ENCODE data around the gene IL4R. TPM values are rescaled to one million over a fixed set of nuclear protein-coding genes. Genes with fewer than 3 reads are reported as not detected.
A peak's percentile ranks its signal among the peaks of the same experiment; 100 is the strongest.

The IL4R gene
- total RNA-seq, 1 donor from 2014 or later: 12.0 TPM

DNA sequence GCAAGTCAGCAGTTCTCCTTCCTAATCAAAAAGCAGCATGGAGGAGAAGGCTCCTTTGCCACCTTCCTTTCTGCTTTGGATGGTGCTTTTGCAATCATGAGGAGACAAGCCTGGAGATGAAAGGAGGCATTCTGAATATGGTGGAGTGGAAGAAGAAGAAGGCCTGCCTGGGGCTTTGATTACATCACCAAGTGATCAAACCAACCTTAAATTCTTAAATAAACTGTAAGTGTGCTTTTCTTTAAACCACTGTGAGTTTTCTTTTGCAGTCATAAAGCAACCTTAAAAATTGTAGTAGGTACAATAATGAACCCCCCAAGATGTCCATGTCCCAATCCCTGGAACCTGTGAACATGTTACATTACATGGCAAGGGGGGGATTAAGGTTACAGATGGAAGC is 56.5 kb downstream of the IL4R start:
- H3K27ac ChIP-seq (replicated peaks): no peak overlapping the region
- H3K4me3 ChIP-seq: no peak overlapping the region
- H3K36me3 ChIP-seq: no peaks in the 10 kb centered on the region
- intact Hi-C loops (cut with micrococcal nuclease): loop anchor here (10.0 kb wide), 1 partner anchor 196 kb away; no protein-coding TSS in a partner anchor
- TF ChIP-seq, protein P1, sequence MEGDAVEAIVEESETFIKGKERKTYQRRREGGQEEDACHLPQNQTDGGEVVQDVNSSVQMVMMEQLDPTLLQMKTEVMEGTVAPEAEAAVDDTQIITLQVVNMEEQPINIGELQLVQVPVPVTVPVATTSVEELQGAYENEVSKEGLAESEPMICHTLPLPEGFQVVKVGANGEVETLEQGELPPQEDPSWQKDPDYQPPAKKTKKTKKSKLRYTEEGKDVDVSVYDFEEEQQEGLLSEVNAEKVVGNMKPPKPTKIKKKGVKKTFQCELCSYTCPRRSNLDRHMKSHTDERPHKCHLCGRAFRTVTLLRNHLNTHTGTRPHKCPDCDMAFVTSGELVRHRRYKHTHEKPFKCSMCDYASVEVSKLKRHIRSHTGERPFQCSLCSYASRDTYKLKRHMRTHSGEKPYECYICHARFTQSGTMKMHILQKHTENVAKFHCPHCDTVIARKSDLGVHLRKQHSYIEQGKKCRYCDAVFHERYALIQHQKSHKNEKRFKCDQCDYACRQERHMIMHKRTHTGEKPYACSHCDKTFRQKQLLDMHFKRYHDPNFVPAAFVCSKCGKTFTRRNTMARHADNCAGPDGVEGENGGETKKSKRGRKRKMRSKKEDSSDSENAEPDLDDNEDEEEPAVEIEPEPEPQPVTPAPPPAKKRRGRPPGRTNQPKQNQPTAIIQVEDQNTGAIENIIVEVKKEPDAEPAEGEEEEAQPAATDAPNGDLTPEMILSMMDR (IDR thresholded peaks at IDR 0.05; ENCODE audit: borderline replicate concordance): no peak
- DNase-seq: no peak
- no peaks in the 10 kb centered on the region for H3K9me3 ChIP-seq (replicated peaks)
- peaks cover 19% of the 10 kb centered on the region for H3K4me1 ChIP-seq
- no peaks in the 10 kb centered on the region for H3K27me3 ChIP-seq (ENCODE audit: low read depth)

DNA sequence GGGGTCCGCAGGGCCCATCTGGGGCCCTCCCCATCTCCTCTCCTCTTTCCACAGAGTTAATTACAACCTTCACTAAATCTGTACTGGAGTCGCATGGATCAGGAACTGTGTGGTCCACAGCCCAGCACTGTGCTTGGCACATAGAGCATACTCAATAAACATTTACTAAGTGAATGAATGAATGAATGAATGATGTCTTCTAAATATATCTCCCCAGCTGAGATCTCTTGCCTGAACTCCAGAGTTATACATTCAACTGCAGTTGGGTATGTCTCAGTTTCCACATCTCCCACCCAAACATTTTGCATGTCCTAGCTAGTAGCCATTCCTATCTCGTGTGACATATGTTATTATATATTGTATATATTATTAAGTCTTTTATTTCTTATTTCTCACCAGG is 59.5 kb downstream of the IL4R start:
- Histone ChIP-seq H3K9me3 (replicated peaks) (no peaks in the 10 kb centered on the region), H3K27ac (replicated peaks) (no peak overlapping the region), H3K4me3 (no peak overlapping the region), H3K36me3 (no peaks in the 10 kb centered on the region), H3K27me3 (ENCODE audit: low read depth) (peaks cover 5% of the 10 kb centered on the region), H3K4me1 (peaks cover 6% of the 10 kb centered on the region)
- TF ChIP-seq, protein P1 (IDR thresholded peaks at IDR 0.05; ENCODE audit: borderline replicate concordance): no peak
- DNase-seq: no peak
- intact Hi-C loops (cut with micrococcal nuclease): loop anchor here (10.0 kb wide), 1 partner anchor 199 kb away; no protein-coding TSS in a partner anchor

DNA sequence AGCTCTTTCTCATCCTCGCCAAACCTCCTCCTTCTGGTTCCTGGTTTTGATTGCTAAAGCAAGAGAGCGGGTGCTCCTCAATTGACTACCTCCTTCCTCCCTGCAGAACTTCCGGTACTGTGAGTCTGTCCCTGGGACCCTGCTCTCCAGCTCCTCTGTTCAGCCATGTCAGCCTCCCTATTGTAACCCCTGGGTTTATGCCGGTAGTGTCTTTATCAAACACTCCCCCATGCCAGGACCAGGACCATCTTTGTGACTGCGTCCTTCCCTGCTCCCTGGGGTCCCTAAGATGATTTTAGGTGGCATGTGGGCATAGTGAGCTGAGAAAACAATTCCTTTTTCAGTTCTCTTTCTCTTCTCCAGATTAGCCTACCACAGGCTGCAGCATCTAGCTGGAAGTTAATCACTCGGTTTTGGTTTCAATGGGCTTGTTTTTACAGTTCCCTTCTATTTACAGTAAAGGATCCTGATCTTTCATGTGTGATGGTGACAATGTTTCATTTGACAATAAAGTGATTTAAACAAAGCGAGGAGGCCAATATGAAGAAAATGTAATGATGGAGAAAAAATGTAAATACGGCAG is 60.5 kb downstream of the IL4R start:
- Histone ChIP-seq H3K27ac (replicated peaks) (peak overlapping the region; percentile 29), H3K4me1 (peaks cover 6% of the 10 kb centered on the region), H3K9me3 (replicated peaks) (no peaks in the 10 kb centered on the region), H3K36me3 (no peaks in the 10 kb centered on the region), H3K27me3 (ENCODE audit: low read depth) (peaks cover 5% of the 10 kb centered on the region), H3K4me3 (no peak overlapping the region)
- intact Hi-C loops (cut with micrococcal nuclease): loop anchor here (10.0 kb wide), 1 partner anchor 200 kb away; no protein-coding TSS in a partner anchor
- TF ChIP-seq, protein P1 (IDR thresholded peaks at IDR 0.05; ENCODE audit: borderline replicate concordance): no peak
- DNase-seq: no peak

DNA sequence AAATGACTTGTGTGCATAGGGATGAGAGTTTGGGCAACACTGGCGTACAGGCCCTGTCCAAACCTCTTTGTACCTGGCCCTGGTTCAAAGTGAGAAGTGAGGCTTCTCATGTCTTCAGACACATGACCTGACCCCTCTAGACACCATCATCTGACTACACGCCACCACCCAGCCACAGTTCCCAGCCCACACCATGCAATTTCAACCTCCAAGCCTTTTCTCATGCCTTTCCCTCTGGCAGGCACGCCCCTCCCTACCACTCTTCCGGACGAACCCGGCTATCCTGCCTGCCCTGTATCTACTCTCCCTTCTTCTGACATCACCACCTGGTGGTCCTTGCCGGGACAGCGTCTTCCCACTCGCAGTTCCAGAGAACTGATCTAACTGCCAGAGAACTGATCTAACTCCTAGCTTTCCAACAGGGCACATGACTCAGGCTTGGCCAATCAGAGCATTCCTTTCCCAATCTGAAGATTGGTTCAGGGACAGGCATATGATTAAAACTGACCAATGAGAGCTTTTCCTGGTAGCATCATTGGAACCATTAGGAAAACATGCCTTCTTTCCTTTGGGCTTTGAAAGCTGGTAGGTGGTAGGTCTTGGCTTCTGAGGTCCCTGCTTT is 61.1 kb downstream of the IL4R start:
- intact Hi-C loops (cut with micrococcal nuclease): loop anchor here (10.0 kb wide), 1 partner anchor 200 kb away; no protein-coding TSS in a partner anchor
- H3K27me3 ChIP-seq (ENCODE audit: low read depth): peaks cover 5% of the 10 kb centered on the region
- TF ChIP-seq, protein P1 (IDR thresholded peaks at IDR 0.05; ENCODE audit: borderline replicate concordance): peak; percentile 52
- H3K4me1 ChIP-seq: peaks cover 6% of the 10 kb centered on the region
- H3K36me3 ChIP-seq: no peaks in the 10 kb centered on the region
- H3K27ac ChIP-seq (replicated peaks): peak overlapping the region; percentile 29
- no peaks in the 10 kb centered on the region for H3K9me3 ChIP-seq (replicated peaks)
- no peak overlapping the region for H3K4me3 ChIP-seq
- DNase-seq: peak; percentile 41

DNA sequence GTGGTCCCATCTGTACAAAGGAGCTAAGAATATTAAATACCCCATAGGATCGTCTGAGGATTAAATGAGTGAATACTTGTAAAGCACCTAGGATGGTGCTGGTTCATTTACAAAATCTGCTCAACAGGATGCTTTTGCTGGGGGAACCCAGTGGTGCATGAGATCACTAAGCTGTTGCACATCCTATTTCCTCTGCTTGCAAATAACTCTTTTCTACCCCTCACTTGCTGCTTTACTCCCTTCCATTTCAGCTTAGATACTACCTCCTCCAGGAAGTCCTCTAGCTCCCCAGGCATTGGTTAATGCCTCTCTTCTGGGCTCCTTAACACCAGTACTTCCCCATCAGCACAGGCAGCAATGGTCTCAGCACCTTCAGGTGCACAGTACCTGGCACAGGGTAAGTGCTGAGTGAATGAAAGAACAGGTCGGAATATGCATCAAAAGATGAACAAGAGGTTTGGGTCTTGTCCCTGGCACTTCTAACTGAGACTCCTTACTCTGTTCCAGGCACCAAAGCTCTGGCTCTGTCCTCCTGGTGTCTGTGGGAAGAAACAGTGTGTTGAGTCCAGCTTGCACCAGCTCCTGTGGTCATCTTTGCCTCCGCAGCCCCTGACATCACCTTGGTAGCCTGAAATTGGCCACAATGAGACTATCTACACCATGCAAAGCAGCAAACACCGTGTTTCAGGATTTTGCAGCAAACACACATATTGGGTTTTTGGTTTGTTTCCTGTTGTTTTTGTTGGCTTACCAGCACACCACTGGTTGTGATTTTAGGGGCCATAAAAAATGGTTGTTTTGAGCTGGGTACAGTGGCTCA is 64.1 kb downstream of the IL4R start:
- H3K27me3 ChIP-seq (ENCODE audit: low read depth): peaks cover 28% of the 10 kb centered on the region
- no peak overlapping the region for H3K4me3 ChIP-seq
- H3K4me1 ChIP-seq: peaks cover 6% of the 10 kb centered on the region
- TF ChIP-seq, protein P1 (IDR thresholded peaks at IDR 0.05; ENCODE audit: borderline replicate concordance): no peak
- no peaks in the 10 kb centered on the region for H3K36me3 ChIP-seq
- intact Hi-C loops (cut with micrococcal nuclease): loop anchor here (10.0 kb wide), 1 partner anchor 203 kb away; no protein-coding TSS in a partner anchor
- no peaks in the 10 kb centered on the region for H3K9me3 ChIP-seq (replicated peaks)
- no peak overlapping the region for H3K27ac ChIP-seq (replicated peaks)
- no peak for DNase-seq
